ENCODE results near the gene FGF18.
"Not testable (repeated sequence)": the region's sequence is repeated elsewhere in the genome, so short reads cannot be mapped to it uniquely, and the experiment has no call there.

FGF18 gene

GRCh38 chr5:171412186-171412585, 7.3 kb upstream of the FGF18 start:
- Histone ChIP-seq H3K9me3 (ENCODE audit: control insufficient read depth, insufficient read depth, low read length) (no peaks in the 10 kb centered on the region), H3K9ac (ENCODE audit: low read depth, low read length) (no peak overlapping the region), H3K4me1 (ENCODE audit: insufficient read depth, low read length) (no peaks in the 10 kb centered on the region), H3K36me3 (ENCODE audit: insufficient read depth, low read length) (peaks cover 30% of the 10 kb centered on the region)

GRCh38 chr5:171413153-171413910, 6.1 kb upstream of the FGF18 start:
- Histone ChIP-seq H3K9ac (ENCODE audit: low read depth, low read length) (no peak overlapping the region), H3K9me3 (ENCODE audit: control insufficient read depth, insufficient read depth, low read length) (no peaks in the 10 kb centered on the region), H3K4me1 (ENCODE audit: insufficient read depth, low read length) (peaks cover 5% of the 10 kb centered on the region; the same call in 1 of the 2 replicates), H3K36me3 (ENCODE audit: insufficient read depth, low read length) (peaks cover 22% of the 10 kb centered on the region)

- H3K9me3 ChIP-seq (ENCODE audit: control insufficient read depth, insufficient read depth, low read length); H3K4me1 ChIP-seq (ENCODE audit: insufficient read depth, low read length); H3K9ac ChIP-seq (ENCODE audit: low read depth, low read length): not testable (repeated sequence)
- peaks cover 15% of the 10 kb centered on the region for H3K36me3 ChIP-seq (ENCODE audit: insufficient read depth, low read length)
Measured at GRCh38 chr5:171413993-171414392, 5.5 kb upstream of the FGF18 start.

GRCh38 chr5:171415115-171415730, 4.2 kb upstream of the FGF18 start:
- H3K9me3 ChIP-seq (ENCODE audit: control insufficient read depth, insufficient read depth, low read length): no peaks in the 10 kb centered on the region
- no peak overlapping the region for H3K9ac ChIP-seq (ENCODE audit: low read depth, low read length)
- peaks cover 5% of the 10 kb centered on the region; the same call in 1 of the 2 replicates for H3K36me3 ChIP-seq (ENCODE audit: insufficient read depth, low read length)

GRCh38 chr5:171416160-171417049, 3.0 kb upstream of the FGF18 start:
- H3K36me3 ChIP-seq (ENCODE audit: insufficient read depth, low read length): peaks cover 5% of the 10 kb centered on the region; the same call in 1 of the 2 replicates
- H3K9me3 ChIP-seq (ENCODE audit: control insufficient read depth, insufficient read depth, low read length): no peaks in the 10 kb centered on the region
- peaks cover 9% of the 10 kb centered on the region; the same call in 1 of the 2 replicates for H3K4me1 ChIP-seq (ENCODE audit: insufficient read depth, low read length)
- no peak overlapping the region for H3K9ac ChIP-seq (ENCODE audit: low read depth, low read length)

More at GRCh38 chr5:171415115-171415730, 4.2 kb upstream of the FGF18 start:
- H3K4me1 ChIP-seq (ENCODE audit: insufficient read depth, low read length): peaks cover 7% of the 10 kb centered on the region; the same call in 1 of the 2 replicates

- H3K4me1 ChIP-seq (ENCODE audit: insufficient read depth, low read length): peaks cover 26% of the 10 kb centered on the region
- H3K9ac ChIP-seq (ENCODE audit: low read depth, low read length): peak overlapping the region; percentile 79
- H3K36me3 ChIP-seq (ENCODE audit: insufficient read depth, low read length): 0 out of 2 replicates have a peak, but pooled peaks cover 3% of the 10 kb centered on the region
- no peaks in the 10 kb centered on the region for H3K9me3 ChIP-seq (ENCODE audit: control insufficient read depth, insufficient read depth, low read length)
Measured at GRCh38 chr5:171418316-171418981, 998 bp upstream of the FGF18 start.

GRCh38 chr5:171419688-171420430, 412 bp downstream of the FGF18 start:
- H3K4me1 ChIP-seq (ENCODE audit: insufficient read depth, low read length): peaks cover 29% of the 10 kb centered on the region
- H3K9ac ChIP-seq (ENCODE audit: low read depth, low read length): peak overlapping the region; percentile 79; the same call in 1 of the 2 replicates

GRCh38 chr5:171420431-171421241, 1.2 kb downstream of the FGF18 start:
- Histone ChIP-seq H3K36me3 (ENCODE audit: insufficient read depth, low read length) (no peaks in the 10 kb centered on the region), H3K9ac (ENCODE audit: low read depth, low read length) (peak overlapping the region; percentile 79), H3K4me1 (ENCODE audit: insufficient read depth, low read length) (peaks cover 32% of the 10 kb centered on the region), H3K9me3 (ENCODE audit: control insufficient read depth, insufficient read depth, low read length) (no peaks in the 10 kb centered on the region)

More at GRCh38 chr5:171419688-171420430, 412 bp downstream of the FGF18 start:
- no peaks in the 10 kb centered on the region for H3K9me3 ChIP-seq (ENCODE audit: control insufficient read depth, insufficient read depth, low read length)
- 0 out of 2 replicates have a peak, but pooled peaks cover 3% of the 10 kb centered on the region for H3K36me3 ChIP-seq (ENCODE audit: insufficient read depth, low read length)

GRCh38 chr5:171421331-171422262, 2.1 kb downstream of the FGF18 start:
- Histone ChIP-seq H3K4me1 (ENCODE audit: insufficient read depth, low read length) (peaks cover 32% of the 10 kb centered on the region), H3K36me3 (ENCODE audit: insufficient read depth, low read length) (no peaks in the 10 kb centered on the region), H3K9ac (ENCODE audit: low read depth, low read length) (peak overlapping the region; percentile 79; the same call in 1 of the 2 replicates)

GRCh38 chr5:171422495-171422894, 3.0 kb downstream of the FGF18 start:
- no peaks in the 10 kb centered on the region for H3K9me3 ChIP-seq (ENCODE audit: control insufficient read depth, insufficient read depth, low read length)
- H3K4me1 ChIP-seq (ENCODE audit: insufficient read depth, low read length): peaks cover 32% of the 10 kb centered on the region
- no peak overlapping the region for H3K9ac ChIP-seq (ENCODE audit: low read depth, low read length)
- no peaks in the 10 kb centered on the region for H3K36me3 ChIP-seq (ENCODE audit: insufficient read depth, low read length)

More at GRCh38 chr5:171421331-171422262, 2.1 kb downstream of the FGF18 start:
- no peaks in the 10 kb centered on the region for H3K9me3 ChIP-seq (ENCODE audit: control insufficient read depth, insufficient read depth, low read length)

GRCh38 chr5:171422902-171423663, 3.6 kb downstream of the FGF18 start:
- Histone ChIP-seq H3K9ac (ENCODE audit: low read depth, low read length) (no peak overlapping the region), H3K36me3 (ENCODE audit: insufficient read depth, low read length) (no peaks in the 10 kb centered on the region), H3K4me1 (ENCODE audit: insufficient read depth, low read length) (peaks cover 30% of the 10 kb centered on the region), H3K9me3 (ENCODE audit: control insufficient read depth, insufficient read depth, low read length) (no peaks in the 10 kb centered on the region)

Measured in ES-I3 (cell line).